Psoas muscle (tissue), 8 donors: ENCODE data around the gene SGK1. TPM values are rescaled to one million over a fixed set of nuclear protein-coding genes. Genes with fewer than 3 reads are reported as not detected.

Experiments
- ATAC-seq, 4 donors: fragments of 200-7000 bp; cut with Tn5 transposase; one replicate each; pipeline ENCODE4 v1.9.1; 2020; ENCODE audit warnings: moderate library complexity in 3 of 4, mild to moderate bottlenecking in 2 of 4
- DNase-seq, 2 donors: peaks; one replicate each; pipeline ENCODE4 v3.0.0-alpha.2; 2020
- H3K27ac ChIP-seq: fragments of 200-600 bp; one replicate; pipeline ENCODE4 v1.8.0; 2022
- H3K27me3 ChIP-seq, 3 donors: fragments of 200-600 bp in 1 of 3; one replicate each; pipeline versions ENCODE4 v1.6.1 to v1.8.0; 2013 to 2022; ENCODE audit warnings: low read length in 2 of 3, mild to moderate bottlenecking in 2 of 3, moderate library complexity in 1 of 3; ENCODE audit not compliant: insufficient read depth in 3 of 3
- H3K36me3 ChIP-seq, 2 donors: fragments of 200-600 bp in 1 of 2; one replicate each; pipeline versions ENCODE4 v1.6.1 to v1.8.0; 2013 to 2022; ENCODE audit warnings: low read depth in 1 of 2, mild to moderate bottlenecking in 1 of 2, moderate library complexity in 1 of 2; ENCODE audit not compliant: insufficient read depth in 1 of 2
- H3K4me1 ChIP-seq: fragments of 200-600 bp; one replicate; pipeline ENCODE4 v1.8.0; 2022
- H3K4me3 ChIP-seq: fragments of 200-600 bp; one replicate; pipeline ENCODE4 v1.8.0; 2022; ENCODE audit warnings: mild to moderate bottlenecking
- H3K9me3 ChIP-seq: fragments of 200-600 bp; one replicate; pipeline ENCODE4 v1.8.0; 2022
- WGBS, 3 donors: extraction: QIAGEN DNeasy Blood & Tissue Kit; methylation state at CpG; one replicate each; pipeline versions ENCODE4 v1.1.6 to v1.1.7; 2013; 5-methylcytosine and 5-hydroxymethylcytosine counted together
- intact Hi-C, 2 donors: fragments of 100-400 bp; cut with DNase I; formaldehyde crosslinking; loops; one replicate each; pipeline versions ENCODE4 v1.11.0 to v1.14.2; 2022
- polyA plus RNA-seq, 3 donors: library from polyadenylated mRNA; stranded (reverse); fragments of 200-250 nt; gene quantifications; one replicate each; pipeline ENCODE4 v1.2.3, GENCODE V29; 2013
- total RNA-seq, 4 donors: library from RNA; stranded (reverse); fragmentation: NEBNext Ultra II Directional in 2 of 4; extraction: Animal tissue kit (Norgen Biotek cat#: 25700) in 2 of 4; gene quantifications; one replicate each; pipeline versions ENCODE4 v1.2.1 to v1.2.4, GENCODE V29; 2021 to 2023
- TF ChIP-seq, protein P1 (sequence below): fragments of 200-600 bp; IDR thresholded peaks from one replicate; pipeline ENCODE4 v1.8.0; 2022; ENCODE audit warnings: antibody characterized with exemption
- donor health status: healthy with polysubstance abuse.
- donor health status: DM: no; HTN: no; CAD: no; lungs with moderate emphysema.
- donor health status: Bipolar disorder and iron deficiency.
- donor health status: healthy.
- donor health status: DM: yes; HTN: yes; CAD: no.
- donor health status: DM: no; HTN: no; CAD: no.
- donor health status: DM: no; HTN: no; CAD: no.
- donor health status: DM: yes; HTN: yes; CAD: no.

Gene SGK1
- total and polyA plus RNA-seq, 7 donors: 34.4 to 125 (median 64.1) TPM

DNA sequence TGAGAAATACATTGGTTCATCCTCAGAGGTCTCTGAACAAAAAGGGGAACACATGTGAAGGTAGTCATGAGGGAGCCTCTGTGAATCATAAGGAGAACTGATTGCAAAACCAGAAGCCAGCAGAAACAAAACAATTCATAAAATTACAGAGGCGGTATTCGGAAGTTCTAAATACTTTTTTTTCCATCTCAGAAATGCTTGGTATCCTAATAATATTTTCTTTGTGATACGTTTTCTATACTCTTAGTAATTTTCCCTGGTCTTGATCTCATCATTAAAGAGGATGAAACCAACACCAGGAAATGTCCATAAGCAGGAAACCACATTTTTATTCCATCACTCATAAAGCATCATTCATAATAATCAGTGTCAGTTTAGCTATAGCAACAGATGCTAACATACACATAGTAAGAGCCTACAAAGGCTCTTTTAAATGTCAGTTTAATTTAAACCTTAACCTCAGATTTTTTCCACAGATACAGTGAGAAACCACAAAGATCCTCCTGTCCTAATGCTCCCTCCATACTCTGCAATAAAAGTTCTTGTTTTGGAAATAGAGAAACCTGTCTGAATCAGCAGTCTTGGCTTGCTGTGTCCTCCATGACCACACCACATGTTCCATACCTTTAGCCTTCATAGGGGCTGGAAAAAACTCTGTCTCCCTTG is 29.2 kb downstream of the SGK1 start:
- 49 to 70% (median 67%) methylated on average over 3 of the region's 3 CpGs for WGBS, 3 donors
- Histone ChIP-seq H3K9me3 (no peaks in the 10 kb centered on the region), H3K27ac (no peak overlapping the region), H3K4me1 (no peaks in the 10 kb centered on the region), H3K36me3 (no peaks in the 10 kb centered on the region), H3K4me3 (no peak overlapping the region), H3K27me3 (no peaks in the 10 kb centered on the region)
- DNase-seq: no peak
- no peak for ATAC-seq
- intact Hi-C loops: no loop called here
- TF ChIP-seq, protein P1, sequence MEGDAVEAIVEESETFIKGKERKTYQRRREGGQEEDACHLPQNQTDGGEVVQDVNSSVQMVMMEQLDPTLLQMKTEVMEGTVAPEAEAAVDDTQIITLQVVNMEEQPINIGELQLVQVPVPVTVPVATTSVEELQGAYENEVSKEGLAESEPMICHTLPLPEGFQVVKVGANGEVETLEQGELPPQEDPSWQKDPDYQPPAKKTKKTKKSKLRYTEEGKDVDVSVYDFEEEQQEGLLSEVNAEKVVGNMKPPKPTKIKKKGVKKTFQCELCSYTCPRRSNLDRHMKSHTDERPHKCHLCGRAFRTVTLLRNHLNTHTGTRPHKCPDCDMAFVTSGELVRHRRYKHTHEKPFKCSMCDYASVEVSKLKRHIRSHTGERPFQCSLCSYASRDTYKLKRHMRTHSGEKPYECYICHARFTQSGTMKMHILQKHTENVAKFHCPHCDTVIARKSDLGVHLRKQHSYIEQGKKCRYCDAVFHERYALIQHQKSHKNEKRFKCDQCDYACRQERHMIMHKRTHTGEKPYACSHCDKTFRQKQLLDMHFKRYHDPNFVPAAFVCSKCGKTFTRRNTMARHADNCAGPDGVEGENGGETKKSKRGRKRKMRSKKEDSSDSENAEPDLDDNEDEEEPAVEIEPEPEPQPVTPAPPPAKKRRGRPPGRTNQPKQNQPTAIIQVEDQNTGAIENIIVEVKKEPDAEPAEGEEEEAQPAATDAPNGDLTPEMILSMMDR: no peak

DNA sequence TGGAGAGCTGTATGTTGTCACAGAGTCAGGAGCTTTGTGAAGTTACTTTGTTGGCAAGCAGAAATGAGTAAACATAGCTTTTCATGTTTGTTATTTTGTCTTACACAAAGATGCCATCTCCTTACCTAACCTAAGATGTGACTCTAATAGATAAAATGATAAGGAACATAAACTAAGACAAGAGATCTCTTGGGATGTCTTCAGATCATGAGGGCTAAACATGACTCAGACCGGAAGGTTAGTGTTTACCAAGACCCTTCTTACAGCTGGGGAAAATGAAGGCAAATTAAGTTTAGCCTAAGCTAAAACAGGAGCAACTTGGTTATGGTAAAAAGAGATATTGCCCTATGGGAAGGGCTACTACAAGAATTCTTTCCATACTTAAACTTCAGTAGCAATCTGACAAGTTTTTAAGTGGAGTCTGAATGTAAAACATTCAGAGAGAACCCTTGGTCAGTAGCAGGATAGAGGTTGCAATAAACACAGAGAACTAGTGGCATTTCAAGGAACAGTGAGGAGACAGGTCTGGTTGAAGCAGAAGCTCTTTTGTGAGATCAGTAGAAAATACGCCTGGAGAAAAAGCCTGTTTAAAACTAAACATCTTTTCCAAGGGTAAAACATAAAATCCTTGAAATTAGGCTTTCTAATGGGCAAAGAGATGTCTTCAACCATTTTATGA is 29.9 kb downstream of the SGK1 start:
- TF ChIP-seq, protein P1: no peak
- no peaks in the 10 kb centered on the region for H3K36me3 ChIP-seq
- no peak for ATAC-seq
- H3K27ac ChIP-seq: no peak overlapping the region
- H3K9me3 ChIP-seq: no peaks in the 10 kb centered on the region
- WGBS, 3 donors: 83 to 91% (median 87%) methylated on average over 2 of the region's 2 CpGs
- no peak overlapping the region for H3K4me3 ChIP-seq
- H3K4me1 ChIP-seq: no peaks in the 10 kb centered on the region
- no peaks in the 10 kb centered on the region for H3K27me3 ChIP-seq
- no peak for DNase-seq
- intact Hi-C loops: no loop called here

DNA sequence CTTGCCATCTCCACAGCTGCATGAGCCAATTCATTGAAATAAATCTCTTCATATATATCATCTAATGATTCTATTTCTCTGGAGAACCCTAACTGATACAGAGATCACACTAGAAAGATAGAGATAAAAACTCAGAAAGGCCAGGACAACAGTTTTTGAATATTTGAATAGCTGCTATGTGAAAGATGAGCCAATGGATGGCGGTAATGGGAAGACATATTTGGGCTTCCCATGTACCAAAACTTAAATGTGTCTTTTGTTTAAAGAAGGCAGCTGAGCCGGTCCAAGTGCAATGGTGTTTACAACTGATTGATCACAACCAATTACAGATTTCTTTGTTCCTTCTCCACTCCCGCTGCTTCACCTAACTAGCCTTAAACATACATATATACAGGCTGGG is 35.1 kb downstream of the SGK1 start:
- Histone ChIP-seq H3K9me3 (no peaks in the 10 kb centered on the region), H3K4me3 (no peak overlapping the region), H3K27me3 (no peaks in the 10 kb centered on the region), H3K36me3 (no peaks in the 10 kb centered on the region), H3K4me1 (no peaks in the 10 kb centered on the region), H3K27ac (no peak overlapping the region)
- TF ChIP-seq, protein P1: no peak
- DNase-seq (no peak), ATAC-seq (no peak)
- intact Hi-C loops: no loop called here
- 96 to 97% (median 96%) methylated on average over 3 of the region's 3 CpGs for WGBS, 3 donors

DNA sequence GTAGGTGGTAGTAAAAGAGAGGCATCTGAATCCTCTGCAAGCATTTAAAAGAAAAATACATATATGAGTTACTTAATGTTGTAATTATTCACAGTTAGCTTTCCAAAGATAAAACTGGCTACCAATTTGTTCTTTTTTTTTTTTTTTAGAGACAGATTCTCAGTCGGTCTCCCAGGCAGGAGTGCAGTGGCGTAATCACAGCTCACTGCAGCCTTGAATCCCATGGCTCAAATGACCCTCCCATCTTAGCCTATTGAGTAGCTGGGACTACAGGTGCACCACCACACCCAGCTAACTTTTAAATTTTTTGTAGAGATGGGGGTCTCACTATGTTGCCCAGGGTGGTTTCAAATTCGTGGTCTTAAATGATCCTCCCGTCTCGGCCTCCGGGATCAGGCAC is 36.5 kb downstream of the SGK1 start:
- ATAC-seq (no peak), DNase-seq (no peak)
- Histone ChIP-seq H3K4me3 (no peak overlapping the region), H3K9me3 (no peaks in the 10 kb centered on the region), H3K36me3 (no peaks in the 10 kb centered on the region), H3K27ac (no peak overlapping the region), H3K27me3 (no peaks in the 10 kb centered on the region), H3K4me1 (no peaks in the 10 kb centered on the region)
- 91 to 95% (median 93%) methylated on average over 6 of the region's 6 CpGs for WGBS, 3 donors
- TF ChIP-seq, protein P1: no peak
- intact Hi-C loops: no loop called here
